Peyer's patch (tissue), 4 donors: ENCODE data around the gene AGAP2.

Experiments used
- POLR2A ChIP-seq, 2 donors: fragments of 450-650 bp; IDR thresholded peaks; one replicate each; pipeline ENCODE4 v1.5.1; 2017; ENCODE audit warnings: antibody characterized with exemption in 2 of 2, mild to moderate bottlenecking in 2 of 2, moderate library complexity in 2 of 2
- TF ChIP-seq, protein P1 (sequence below), 6 experiments: fragments of 450-650 bp in 4 of 6; fragments of 200-600 bp in 2 of 6; sonication (generic) in 1 of 6; IDR thresholded peaks; one replicate each; pipeline ENCODE4 v1.5.1; 2017 to 2019; ENCODE audit warnings: antibody characterized with exemption in 6 of 6, mild to moderate bottlenecking in 3 of 6, moderate library complexity in 1 of 6

DNA sequence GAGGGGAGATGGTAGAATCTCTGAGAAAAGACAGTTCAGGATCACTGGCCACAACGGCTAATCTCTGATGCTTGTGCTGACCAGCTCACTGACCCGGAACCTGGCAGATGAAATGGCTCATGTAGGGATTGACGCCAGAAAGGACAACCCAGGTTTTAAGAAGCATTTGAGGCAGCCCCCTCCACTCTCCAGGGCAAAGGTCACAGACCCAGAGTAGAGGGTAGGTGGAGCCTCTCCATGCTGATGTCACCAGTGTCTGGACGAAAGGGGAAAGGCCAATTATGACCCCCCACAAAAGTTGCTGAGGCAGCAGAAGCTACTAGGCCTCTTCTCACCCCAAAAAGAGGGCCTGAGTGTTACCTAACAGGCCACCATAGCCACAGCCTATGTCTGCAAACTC, 32.2 kb upstream of the AGAP2 start:
- TF ChIP-seq, protein P1, sequence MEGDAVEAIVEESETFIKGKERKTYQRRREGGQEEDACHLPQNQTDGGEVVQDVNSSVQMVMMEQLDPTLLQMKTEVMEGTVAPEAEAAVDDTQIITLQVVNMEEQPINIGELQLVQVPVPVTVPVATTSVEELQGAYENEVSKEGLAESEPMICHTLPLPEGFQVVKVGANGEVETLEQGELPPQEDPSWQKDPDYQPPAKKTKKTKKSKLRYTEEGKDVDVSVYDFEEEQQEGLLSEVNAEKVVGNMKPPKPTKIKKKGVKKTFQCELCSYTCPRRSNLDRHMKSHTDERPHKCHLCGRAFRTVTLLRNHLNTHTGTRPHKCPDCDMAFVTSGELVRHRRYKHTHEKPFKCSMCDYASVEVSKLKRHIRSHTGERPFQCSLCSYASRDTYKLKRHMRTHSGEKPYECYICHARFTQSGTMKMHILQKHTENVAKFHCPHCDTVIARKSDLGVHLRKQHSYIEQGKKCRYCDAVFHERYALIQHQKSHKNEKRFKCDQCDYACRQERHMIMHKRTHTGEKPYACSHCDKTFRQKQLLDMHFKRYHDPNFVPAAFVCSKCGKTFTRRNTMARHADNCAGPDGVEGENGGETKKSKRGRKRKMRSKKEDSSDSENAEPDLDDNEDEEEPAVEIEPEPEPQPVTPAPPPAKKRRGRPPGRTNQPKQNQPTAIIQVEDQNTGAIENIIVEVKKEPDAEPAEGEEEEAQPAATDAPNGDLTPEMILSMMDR (IDR thresholded peaks at IDR 0.05) = no peak
- no peak for TF ChIP-seq POLR2A (IDR thresholded peaks at IDR 0.05)
